ENCODE results near the gene TTLL10.
A peak's percentile ranks its signal among the peaks of the same experiment; 100 is the strongest.

The TTLL10 gene

DNA sequence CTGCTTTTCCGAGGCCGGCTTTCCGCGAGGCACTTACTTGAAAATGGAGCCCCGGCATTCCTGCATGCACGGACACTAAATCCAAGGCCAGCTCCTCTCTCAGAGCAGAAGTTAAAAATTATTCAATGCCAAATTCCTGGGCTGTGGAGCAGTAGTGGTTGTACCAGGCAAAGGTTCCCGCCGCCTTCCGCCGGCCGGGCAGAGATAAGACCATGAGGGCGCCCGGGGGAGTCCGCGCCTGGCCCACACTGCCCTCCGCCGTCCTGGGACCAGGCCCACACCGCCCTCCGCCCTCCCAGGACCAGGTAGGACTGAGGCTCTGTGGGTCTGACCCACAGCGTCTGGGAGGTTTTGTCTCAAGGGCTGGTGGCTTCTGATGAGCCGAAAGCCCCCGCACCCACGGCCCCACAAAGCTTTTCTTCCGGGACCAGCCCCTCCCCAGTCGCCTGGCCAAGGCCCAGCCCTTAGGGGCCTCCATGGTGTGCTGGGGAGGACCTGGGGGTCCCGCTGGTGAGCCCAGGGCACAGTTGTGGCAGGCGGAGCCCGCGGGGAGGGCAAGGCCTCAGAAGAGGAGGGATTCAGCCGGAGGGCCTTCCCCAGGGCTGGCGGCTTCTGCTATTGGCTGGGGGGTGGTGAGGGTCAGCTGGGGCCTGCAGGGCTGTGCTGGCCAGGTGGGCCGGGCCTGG is 45.1 kb upstream of the TTLL10 start:
- no peak for TF ChIP-seq CTCF (conservative IDR thresholded peaks at IDR 0.05; ENCODE audit: low read depth, low read length)
- no peak for DNase-seq (ENCODE audit: low read depth)

GRCh38 chr1:1129381-1129821 is 44.3 kb upstream of the TTLL10 start:
- no peak for DNase-seq (ENCODE audit: low read depth)
- no peak overlapping the region for H3K4me3 ChIP-seq (ENCODE audit: low read depth, low read length)
- TF ChIP-seq CTCF (conservative IDR thresholded peaks at IDR 0.05; ENCODE audit: low read depth, low read length): no peak

More for the DNA sequence above, 45.1 kb upstream of the TTLL10 start:
- H3K4me3 ChIP-seq (ENCODE audit: low read depth, low read length): no peak overlapping the region

- no peak overlapping the region for H3K4me3 ChIP-seq (ENCODE audit: low read depth, low read length)
- no peak for TF ChIP-seq CTCF (conservative IDR thresholded peaks at IDR 0.05; ENCODE audit: low read depth, low read length)
- no peak for DNase-seq (ENCODE audit: low read depth)
Measured at GRCh38 chr1:1130206-1131120, 43.2 kb upstream of the TTLL10 start.

DNA sequence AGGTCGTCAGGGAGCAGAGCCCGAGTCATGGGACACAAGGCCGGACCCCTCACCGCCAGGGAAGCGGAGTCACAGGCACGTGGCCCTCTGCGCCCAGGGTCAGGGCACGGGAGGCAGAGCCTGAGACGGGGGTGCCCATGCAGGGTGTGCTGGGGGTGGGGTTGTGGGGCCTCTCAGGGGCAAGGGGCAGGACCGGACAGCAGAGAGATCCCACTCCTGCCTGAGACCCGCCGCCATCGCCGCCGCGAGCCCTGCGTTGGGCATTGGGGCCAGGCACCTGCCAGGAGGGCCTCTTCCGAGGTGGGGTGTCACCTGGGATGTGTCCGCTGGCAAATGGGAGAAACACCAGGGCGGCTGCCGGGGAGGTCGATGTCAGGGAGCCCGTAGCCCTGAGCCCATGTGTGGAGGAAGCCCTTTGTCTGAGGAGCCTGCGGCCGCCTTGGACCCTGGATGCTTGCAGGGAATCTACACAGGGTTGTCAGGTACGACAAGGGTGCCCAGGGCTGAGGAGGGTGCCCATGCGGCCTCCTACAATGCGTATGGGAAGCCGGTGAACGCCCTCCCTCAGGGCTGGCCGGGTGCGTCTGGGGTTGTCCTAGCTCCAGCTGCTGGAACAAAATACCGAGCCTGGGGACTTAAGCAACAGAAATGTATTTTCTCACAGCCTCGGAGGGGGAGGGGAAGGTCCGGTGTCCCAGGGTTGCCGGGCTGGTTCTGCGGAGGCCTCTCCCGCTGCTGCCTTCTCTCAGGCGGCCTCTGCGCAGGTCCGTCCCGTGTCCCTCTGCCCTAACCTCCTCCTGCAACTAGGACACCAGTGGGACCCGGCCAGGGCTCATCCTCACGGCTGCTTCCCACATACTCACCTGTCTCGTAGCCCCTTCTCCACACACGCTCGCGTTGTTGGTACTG is 41.4 kb upstream of the TTLL10 start:
- no peak for TF ChIP-seq CTCF (conservative IDR thresholded peaks at IDR 0.05; ENCODE audit: low read depth, low read length)
- no peak overlapping the region for H3K4me3 ChIP-seq (ENCODE audit: low read depth, low read length)
- no peak for DNase-seq (ENCODE audit: low read depth)

DNA sequence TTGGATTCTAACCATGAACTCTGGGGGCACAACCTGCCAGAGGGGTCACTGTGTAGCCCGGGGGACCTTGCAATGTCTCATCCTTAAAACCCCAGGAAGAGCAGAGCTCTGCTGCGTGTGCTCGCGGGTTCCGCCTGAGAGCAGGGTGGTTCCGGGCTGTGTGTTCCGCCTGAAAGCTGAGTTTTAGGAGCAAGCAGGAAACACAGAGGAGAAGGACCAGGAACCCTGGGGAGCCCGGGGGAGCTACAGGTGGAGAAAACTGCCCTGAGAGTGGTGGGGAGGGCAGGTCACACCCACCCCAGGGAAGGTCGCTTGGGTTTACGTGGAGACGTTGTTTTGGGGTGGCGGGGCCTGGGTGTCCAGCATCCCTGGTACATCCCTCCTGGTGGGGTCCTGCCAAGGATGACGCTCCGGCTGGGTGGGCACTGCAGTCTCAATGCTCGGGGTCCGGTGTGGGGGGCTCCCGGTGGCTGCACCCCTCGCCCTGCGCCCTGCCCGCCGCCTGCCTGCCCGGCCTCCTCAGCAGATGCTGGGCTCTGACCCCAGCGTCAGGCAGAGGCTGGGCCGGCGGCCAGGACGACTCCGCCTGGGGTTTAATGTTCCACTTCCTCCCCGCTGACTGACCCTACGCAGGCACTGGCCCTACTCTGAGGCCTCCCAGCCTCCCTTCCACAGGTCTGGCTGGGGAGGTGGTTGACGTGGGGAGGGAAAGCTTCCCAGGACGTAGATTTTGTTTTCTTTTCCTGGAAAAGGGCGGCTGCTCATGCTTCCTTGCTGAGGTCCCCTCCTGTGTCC is 40.5 kb upstream of the TTLL10 start:
- peak; percentile 75 for DNase-seq (ENCODE audit: low read depth)
- H3K4me3 ChIP-seq (ENCODE audit: low read depth, low read length): no peak overlapping the region
- no peak for TF ChIP-seq CTCF (conservative IDR thresholded peaks at IDR 0.05; ENCODE audit: low read depth, low read length)

Data from choroid plexus epithelial cell (primary cell).